Renal pelvis (tissue), 4 donors: ENCODE measurements around the gene ITGAE. TPM values are rescaled to one million over a fixed set of nuclear protein-coding genes. Genes with fewer than 3 reads are reported as not detected.

Experiments
- DNase-seq: peaks from one replicate; pipeline ENCODE4 v3.0.0-alpha.2; 2013
- polyA plus RNA-seq, 3 donors: library from polyadenylated mRNA; unstranded; fragments of 120-200 nt; gene quantifications; one replicate each; pipeline ENCODE4 v1.2.1, GENCODE V29; 2013; ENCODE audit not compliant: insufficient read length in 3 of 3

Gene ITGAE
- polyA plus RNA-seq, 3 donors = 38.2 to 46.5 (median 42.7) TPM

GRCh38 chr17:3765981-3766380, 35.0 kb downstream of the ITGAE start:
- DNase-seq = no peak

- DNase-seq = no peak
Measured at GRCh38 chr17:3763777-3764170, 37.2 kb downstream of the ITGAE start.

DNA sequence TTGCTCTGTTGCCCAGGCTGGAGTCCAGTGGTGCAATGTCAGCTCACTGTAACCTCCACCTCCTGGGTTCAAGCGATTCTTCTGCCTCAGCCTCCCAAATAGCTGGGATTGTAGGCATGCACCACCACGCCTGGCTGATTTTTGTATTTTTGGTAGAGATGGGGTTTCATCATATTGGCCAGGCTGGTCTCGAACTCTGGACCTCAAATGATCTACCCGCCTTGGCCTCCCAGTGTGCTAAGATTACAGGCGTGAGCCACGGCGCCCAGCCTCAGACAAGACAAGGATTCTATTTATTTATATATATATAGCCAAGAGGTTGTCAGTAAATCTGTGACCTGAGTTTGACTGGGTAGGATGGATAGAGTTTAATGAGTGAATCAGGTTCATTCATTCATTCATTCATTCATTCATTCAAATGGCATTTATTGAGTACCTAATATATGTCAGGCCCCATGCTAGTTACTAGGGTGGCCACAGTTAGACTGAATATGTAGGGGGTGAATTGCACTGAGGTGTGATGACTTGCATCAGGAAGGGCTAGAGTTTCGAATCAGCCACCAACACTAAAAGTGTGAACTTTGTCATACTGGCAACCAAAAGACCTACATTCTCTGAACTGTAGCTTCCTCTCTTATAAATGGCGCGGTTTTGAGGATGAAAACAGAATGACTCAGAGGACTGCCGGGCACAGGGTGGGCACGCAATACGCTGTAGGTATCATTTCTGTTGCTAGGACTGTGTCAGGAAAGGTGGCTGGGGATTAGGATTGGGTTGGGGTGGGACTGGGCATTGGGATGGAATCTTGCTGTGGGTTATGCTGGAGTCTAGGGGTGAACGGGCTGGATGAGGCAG, 37.8 kb downstream of the ITGAE start:
- no peak for DNase-seq

GRCh38 chr17:3761918-3762380, 39.0 kb downstream of the ITGAE start:
- DNase-seq = no peak

GRCh38 chr17:3761036-3761917, 39.7 kb downstream of the ITGAE start:
- no peak for DNase-seq

DNA sequence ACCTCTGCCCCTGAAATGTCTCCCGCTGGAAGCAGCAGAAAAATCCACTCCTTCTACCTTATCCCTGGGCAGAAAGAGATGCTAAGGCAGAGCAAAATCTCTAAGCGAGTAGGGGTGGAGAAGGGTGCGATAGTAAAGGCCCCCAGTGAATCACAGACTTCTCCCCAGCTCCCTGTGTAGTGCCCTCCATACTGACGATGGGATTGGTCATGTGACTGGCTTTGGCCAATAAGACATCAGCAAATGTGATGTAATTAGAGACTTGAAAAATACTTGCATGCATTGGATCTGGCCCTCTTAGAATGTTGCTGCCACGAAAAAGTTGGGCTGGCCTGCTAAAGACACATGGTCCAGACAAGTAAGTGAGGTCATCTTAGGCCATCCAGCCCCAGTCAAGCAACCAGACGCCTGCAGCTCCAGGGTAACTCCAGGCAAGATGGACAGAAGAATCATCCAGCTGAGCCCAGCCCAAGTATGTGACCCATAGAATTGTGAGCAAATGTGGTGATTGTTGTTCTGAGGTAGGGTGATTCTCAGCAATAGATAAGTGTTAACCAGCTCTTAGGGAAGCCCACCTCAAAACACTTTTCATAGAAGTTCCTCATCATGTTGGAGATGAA, 41.3 kb downstream of the ITGAE start:
- DNase-seq = no peak

DNA sequence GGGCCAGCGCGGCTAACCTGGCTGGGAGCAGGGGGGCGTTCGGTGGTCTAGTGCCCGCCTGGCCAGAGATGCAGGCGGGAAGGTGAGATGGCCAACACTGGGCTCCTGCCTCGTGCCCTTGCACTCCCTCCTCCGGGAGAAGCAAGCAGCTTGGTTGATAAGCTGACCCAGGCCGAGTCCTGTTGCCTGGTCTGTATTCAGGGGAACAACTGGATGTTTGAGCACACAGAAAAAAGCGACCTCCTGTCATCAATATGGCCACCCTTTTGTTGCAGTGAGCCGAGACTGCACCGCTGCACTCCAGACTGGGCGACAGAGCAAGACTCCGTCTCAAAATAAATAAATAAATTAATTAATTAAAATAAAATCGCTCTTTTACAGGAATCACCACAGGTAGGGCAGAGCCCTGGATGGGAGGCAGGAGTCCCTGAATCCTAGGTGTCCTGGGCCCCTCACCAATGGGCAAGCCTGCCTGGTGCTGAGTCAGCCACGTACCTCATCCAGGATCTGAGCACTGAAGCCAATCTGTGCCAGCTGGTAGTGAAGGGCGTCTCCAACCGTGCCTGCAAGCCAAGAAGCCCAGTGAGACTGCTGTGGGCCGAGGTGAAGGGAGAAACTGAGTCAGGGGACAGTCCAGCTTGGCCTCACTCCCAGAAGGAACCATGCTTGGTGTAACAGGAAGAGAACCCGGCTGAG, 45.5 kb downstream of the ITGAE start:
- no peak for DNase-seq

- DNase-seq = peak; percentile 77
Measured at GRCh38 chr17:3754458-3755334, 46.3 kb downstream of the ITGAE start.

- no peak for DNase-seq
Measured at GRCh38 chr17:3754066-3754457, 46.9 kb downstream of the ITGAE start.

DNA sequence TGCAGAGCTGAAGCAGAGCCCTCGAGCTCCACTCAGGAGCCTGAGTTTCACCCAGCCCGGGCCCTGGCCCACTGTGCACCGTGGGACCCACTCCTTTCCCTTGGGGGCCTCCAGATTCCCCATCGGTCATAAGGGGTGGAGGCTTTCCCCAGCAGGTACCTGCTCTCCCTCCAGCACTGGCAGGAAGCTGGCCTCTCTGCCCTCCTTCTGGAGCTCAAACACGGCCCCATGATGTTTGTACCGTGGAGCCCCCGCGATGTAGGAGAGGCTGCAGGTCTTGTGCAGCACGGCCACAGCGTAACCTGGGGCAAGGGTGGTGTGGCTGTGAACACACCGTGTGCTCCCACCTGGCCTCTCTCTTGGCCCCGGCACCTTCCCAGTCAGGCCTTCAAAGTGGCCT, 47.4 kb downstream of the ITGAE start:
- DNase-seq = no peak

GRCh38 chr17:3751836-3752235, 49.2 kb downstream of the ITGAE start:
- no peak for DNase-seq

GRCh38 chr17:3750926-3751325, 50.1 kb downstream of the ITGAE start:
- DNase-seq = no peak

GRCh38 chr17:3750296-3750695, 50.7 kb downstream of the ITGAE start:
- DNase-seq = no peak

GRCh38 chr17:3748576-3748975, 52.4 kb downstream of the ITGAE start:
- DNase-seq = no peak

- no peak for DNase-seq
Measured at GRCh38 chr17:3747805-3748204, 53.2 kb downstream of the ITGAE start.

GRCh38 chr17:3745071-3745470, 55.9 kb downstream of the ITGAE start:
- DNase-seq = no peak

GRCh38 chr17:3744014-3744413, 57.0 kb downstream of the ITGAE start:
- no peak for DNase-seq

DNA sequence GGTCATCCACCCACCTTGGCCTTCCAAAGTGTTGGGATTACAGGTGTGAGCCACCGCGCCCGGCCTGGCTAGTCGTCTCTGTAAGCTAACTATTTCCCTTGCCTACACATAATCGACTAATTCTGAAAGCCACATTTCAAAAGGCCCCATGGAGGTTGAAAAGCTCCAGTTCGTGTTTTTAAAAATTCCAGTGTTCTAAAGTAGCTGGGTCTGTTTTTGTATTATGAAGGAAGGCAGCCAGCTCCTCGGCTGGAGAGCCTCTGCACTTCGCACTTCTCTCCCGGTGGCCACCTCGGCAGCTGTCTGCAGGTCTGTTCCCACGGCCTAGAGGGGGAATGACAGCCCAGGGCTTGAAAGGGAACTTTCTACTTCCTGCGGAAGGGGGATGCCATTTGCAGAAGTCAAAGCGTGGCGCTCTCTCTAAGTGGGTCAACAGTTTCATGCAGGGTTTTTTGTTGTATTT, 60.3 kb downstream of the ITGAE start:
- no peak for DNase-seq

- no peak for DNase-seq
Measured at GRCh38 chr17:3739422-3740124, 61.4 kb downstream of the ITGAE start.
